Activated gamma-delta T cell (primary cell): ENCODE measurements around the gene SRGAP1.

Experiments used
- DNase-seq: peaks from one replicate; lab custom pipeline; 2025; lab: John Stamatoyannopoulos, UW

SRGAP1 gene

GRCh38 chr12:63966606-63966975 lies 122.1 kb downstream of the SRGAP1 start:
- DNase-seq, result no peak

GRCh38 chr12:63967358-63968145 lies 123.1 kb downstream of the SRGAP1 start:
- no peak for DNase-seq

- no peak for DNase-seq
These were observed 124.2 kb downstream of the SRGAP1 start for GRCh38 chr12:63968673-63969072.

- no peak for DNase-seq
These were observed 132.4 kb downstream of the SRGAP1 start for GRCh38 chr12:63976902-63977395.

GRCh38 chr12:63977441-63977840 lies 132.9 kb downstream of the SRGAP1 start:
- no peak for DNase-seq

- no peak for DNase-seq
These were observed 134.0 kb downstream of the SRGAP1 start for GRCh38 chr12:63978519-63978918.

- no peak for DNase-seq
These were observed 135.7 kb downstream of the SRGAP1 start for GRCh38 chr12:63980211-63980610.

GRCh38 chr12:63981343-63981742 lies 136.8 kb downstream of the SRGAP1 start:
- no peak for DNase-seq

GRCh38 chr12:63982604-63983295 lies 138.2 kb downstream of the SRGAP1 start:
- DNase-seq, result no peak

GRCh38 chr12:63985456-63985855 lies 141.0 kb downstream of the SRGAP1 start:
- DNase-seq, result no peak

GRCh38 chr12:63985945-63986344 lies 141.4 kb downstream of the SRGAP1 start:
- DNase-seq, result no peak

GRCh38 chr12:63989301-63989845 lies 144.9 kb downstream of the SRGAP1 start:
- no peak for DNase-seq

GRCh38 chr12:63990828-63991547 lies 146.5 kb downstream of the SRGAP1 start:
- DNase-seq, result no peak

- no peak for DNase-seq
These were observed 150.2 kb downstream of the SRGAP1 start for GRCh38 chr12:63994704-63995103.

GRCh38 chr12:63995512-63995911 lies 151.0 kb downstream of the SRGAP1 start:
- DNase-seq, result no peak

GRCh38 chr12:63996556-63996955 lies 152.1 kb downstream of the SRGAP1 start:
- DNase-seq, result no peak

- DNase-seq, result no peak
These were observed 152.7 kb downstream of the SRGAP1 start for GRCh38 chr12:63997198-63997597.

GRCh38 chr12:63998584-63998983 lies 154.1 kb downstream of the SRGAP1 start:
- DNase-seq, result no peak

GRCh38 chr12:63999853-64000252 lies 155.4 kb downstream of the SRGAP1 start:
- DNase-seq, result no peak

- no peak for DNase-seq
These were observed 156.9 kb downstream of the SRGAP1 start for GRCh38 chr12:64001439-64001838.

- no peak for DNase-seq
These were observed 160.1 kb downstream of the SRGAP1 start for GRCh38 chr12:64004641-64005040.

- no peak for DNase-seq
These were observed 161.8 kb downstream of the SRGAP1 start for GRCh38 chr12:64006211-64006825.
